HFFc6 (cell line): ENCODE data around the gene FAM184B. TPM values are rescaled to one million over a fixed set of nuclear protein-coding genes. Genes with fewer than 3 reads are reported as not detected.

Source experiments
- DNase-seq: peaks from one replicate; pipeline ENCODE4 v3.0.0-alpha.2; 2018
- H3K27ac Mint-ChIP-seq: 2 replicates; pipeline ENCODE4 v1.8.0; 2020; ENCODE audit warnings: mild to moderate bottlenecking, mixed read lengths
- H3K27me3 Mint-ChIP-seq: 2 replicates; pipeline ENCODE4 v1.8.0; 2021; ENCODE audit warnings: mild to moderate bottlenecking, moderate library complexity, mixed read lengths; ENCODE audit not compliant: insufficient read depth
- H3K36me3 Mint-ChIP-seq: 2 replicates; pipeline ENCODE4 v1.8.0; 2021; ENCODE audit warnings: low read depth, mixed read lengths
- H3K4me1 Mint-ChIP-seq: 2 replicates; pipeline ENCODE4 v1.8.0; 2020; ENCODE audit warnings: low read depth, mixed read lengths
- H3K4me3 Mint-ChIP-seq: 2 replicates; pipeline ENCODE4 v1.8.0; 2020; ENCODE audit warnings: mild to moderate bottlenecking, moderate library complexity, mixed read lengths
- H3K9me3 Mint-ChIP-seq: 2 replicates; pipeline ENCODE4 v1.8.0; 2020; ENCODE audit warnings: mild to moderate bottlenecking, mixed read lengths
- total RNA-seq, 6 experiments: library from RNA; stranded (reverse); fragmentation: NEBNext Ultra II Directional; extraction: Animal tissue kit (Norgen Biotek cat#: 25700); gene quantifications; 2 replicates in 1 of 6; 3 replicates in 5 of 6; pipeline ENCODE4 v1.2.3, GENCODE V29; 2021
- TF ChIP-seq, protein P1 (sequence below): fragments of 200-600 bp; sonication (generic); IDR thresholded peaks from 2 replicates; pipeline ENCODE4 v1.5.0; 2021; ENCODE audit warnings: antibody characterized with exemption, mild to moderate bottlenecking

Gene FAM184B
- total RNA-seq, 6 experiments from 2014 or later: 0.02 to 0.05 TPM; not detected in 4

DNA sequence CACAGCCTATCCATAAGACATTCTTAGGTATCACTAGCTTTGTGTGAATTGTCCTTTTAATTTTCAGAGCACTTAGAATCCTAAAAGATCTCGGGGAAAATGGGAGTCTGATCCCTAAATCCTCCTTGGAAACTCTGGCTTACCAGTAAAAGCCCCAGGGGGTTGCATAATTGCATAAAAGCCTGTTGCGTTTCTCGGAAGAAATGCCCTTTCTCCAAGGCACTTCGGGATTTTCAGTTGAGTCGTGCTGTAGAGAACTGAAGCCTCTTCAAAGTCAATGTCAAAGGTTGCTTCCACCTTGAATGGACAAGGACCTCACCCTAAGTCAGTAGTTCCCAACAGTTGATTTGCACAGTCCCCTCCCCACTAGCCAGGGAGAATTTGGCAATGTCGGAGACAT lies 20.8 kb downstream of the FAM184B start:
- no peak overlapping the region for H3K27ac Mint-ChIP-seq
- no peaks in the 10 kb centered on the region; the same call in 1 of the 2 replicates for H3K9me3 Mint-ChIP-seq
- TF ChIP-seq, protein P1, sequence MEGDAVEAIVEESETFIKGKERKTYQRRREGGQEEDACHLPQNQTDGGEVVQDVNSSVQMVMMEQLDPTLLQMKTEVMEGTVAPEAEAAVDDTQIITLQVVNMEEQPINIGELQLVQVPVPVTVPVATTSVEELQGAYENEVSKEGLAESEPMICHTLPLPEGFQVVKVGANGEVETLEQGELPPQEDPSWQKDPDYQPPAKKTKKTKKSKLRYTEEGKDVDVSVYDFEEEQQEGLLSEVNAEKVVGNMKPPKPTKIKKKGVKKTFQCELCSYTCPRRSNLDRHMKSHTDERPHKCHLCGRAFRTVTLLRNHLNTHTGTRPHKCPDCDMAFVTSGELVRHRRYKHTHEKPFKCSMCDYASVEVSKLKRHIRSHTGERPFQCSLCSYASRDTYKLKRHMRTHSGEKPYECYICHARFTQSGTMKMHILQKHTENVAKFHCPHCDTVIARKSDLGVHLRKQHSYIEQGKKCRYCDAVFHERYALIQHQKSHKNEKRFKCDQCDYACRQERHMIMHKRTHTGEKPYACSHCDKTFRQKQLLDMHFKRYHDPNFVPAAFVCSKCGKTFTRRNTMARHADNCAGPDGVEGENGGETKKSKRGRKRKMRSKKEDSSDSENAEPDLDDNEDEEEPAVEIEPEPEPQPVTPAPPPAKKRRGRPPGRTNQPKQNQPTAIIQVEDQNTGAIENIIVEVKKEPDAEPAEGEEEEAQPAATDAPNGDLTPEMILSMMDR: no peak
- DNase-seq: no peak
- no peaks in the 10 kb centered on the region for H3K4me1 Mint-ChIP-seq
- H3K36me3 Mint-ChIP-seq: peaks cover under 1% of the 10 kb centered on the region; the same call in 1 of the 2 replicates
- H3K27me3 Mint-ChIP-seq: peaks cover 13% of the 10 kb centered on the region
- no peak overlapping the region for H3K4me3 Mint-ChIP-seq

- Mint-ChIP-seq H3K27ac (no peak overlapping the region), H3K9me3 (no peaks in the 10 kb centered on the region), H3K27me3 (peaks cover 13% of the 10 kb centered on the region), H3K4me3 (no peak overlapping the region), H3K4me1 (no peaks in the 10 kb centered on the region), H3K36me3 (no peaks in the 10 kb centered on the region)
- DNase-seq: no peak
- TF ChIP-seq, protein P1: no peak
These were observed 22.9 kb downstream of the FAM184B start for GRCh38 chr4:17758485-17758884.

- Mint-ChIP-seq H3K9me3 (no peaks in the 10 kb centered on the region), H3K4me1 (no peaks in the 10 kb centered on the region), H3K27ac (no peak overlapping the region), H3K4me3 (no peak overlapping the region), H3K27me3 (peaks cover 13% of the 10 kb centered on the region), H3K36me3 (no peaks in the 10 kb centered on the region)
- DNase-seq: no peak
- TF ChIP-seq, protein P1: no peak
These were observed 23.8 kb downstream of the FAM184B start for GRCh38 chr4:17757621-17758020.

DNA sequence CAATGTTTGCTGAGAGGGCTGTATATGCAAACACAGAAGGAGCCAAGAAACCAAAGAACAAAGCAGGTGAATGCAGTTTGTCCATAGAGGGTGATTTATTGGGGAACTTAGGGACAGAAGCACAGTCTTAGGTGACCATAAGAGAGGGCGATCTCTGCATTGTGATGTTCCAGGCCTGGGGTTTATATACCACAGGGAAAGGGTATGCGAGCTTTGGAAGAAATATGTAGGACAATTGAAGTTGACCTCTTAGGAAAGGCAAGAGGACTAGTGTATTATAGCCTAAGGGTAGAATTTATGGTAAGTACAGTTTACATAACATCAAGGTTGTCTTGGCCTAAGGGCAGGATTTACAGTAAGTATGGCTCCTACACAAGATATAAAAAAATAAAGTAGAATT lies 27.8 kb downstream of the FAM184B start:
- Mint-ChIP-seq H3K4me1 (no peaks in the 10 kb centered on the region), H3K4me3 (no peak overlapping the region), H3K27ac (no peak overlapping the region), H3K27me3 (peaks cover 18% of the 10 kb centered on the region), H3K9me3 (no peaks in the 10 kb centered on the region), H3K36me3 (no peaks in the 10 kb centered on the region)
- TF ChIP-seq, protein P1: no peak
- no peak for DNase-seq

DNA sequence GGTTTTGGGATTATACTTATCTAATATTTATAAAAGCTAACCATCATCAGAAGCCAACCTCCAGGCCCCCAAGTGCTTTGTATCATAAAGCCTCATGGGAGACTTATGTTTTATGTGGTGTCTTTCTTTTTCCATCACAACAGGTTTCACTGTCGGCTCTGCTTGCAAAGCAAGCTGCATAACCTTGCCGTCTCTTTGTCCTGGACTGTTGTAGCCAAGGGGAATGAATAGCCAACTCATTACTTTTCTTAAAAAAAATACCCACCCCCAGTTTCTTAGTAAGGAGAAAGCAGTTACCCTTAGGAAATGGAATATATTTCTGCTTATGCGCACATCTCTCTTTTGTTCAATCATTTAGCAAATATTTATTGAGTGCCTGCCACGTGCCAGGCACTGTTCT lies 40.7 kb downstream of the FAM184B start:
- Mint-ChIP-seq H3K4me3 (no peak overlapping the region), H3K4me1 (no peaks in the 10 kb centered on the region), H3K36me3 (no peaks in the 10 kb centered on the region), H3K27me3 (peaks cover 11% of the 10 kb centered on the region), H3K9me3 (no peaks in the 10 kb centered on the region), H3K27ac (no peak overlapping the region)
- TF ChIP-seq, protein P1: no peak
- no peak for DNase-seq

GRCh38 chr4:17736484-17736883 lies 44.9 kb downstream of the FAM184B start:
- DNase-seq: no peak
- no peaks in the 10 kb centered on the region for H3K36me3 Mint-ChIP-seq
- peaks cover 3% of the 10 kb centered on the region for H3K27me3 Mint-ChIP-seq
- H3K4me3 Mint-ChIP-seq: no peak overlapping the region
- no peak overlapping the region for H3K27ac Mint-ChIP-seq
- H3K4me1 Mint-ChIP-seq: no peaks in the 10 kb centered on the region
- TF ChIP-seq, protein P1: no peak
- H3K9me3 Mint-ChIP-seq: no peaks in the 10 kb centered on the region
